Neutrophil (primary cell): ENCODE results near the gene IRF4.

Source experiments
- H3K27ac ChIP-seq: fragments of 200-600 bp; sonication (generic); 2 replicates; pipeline ENCODE4 v1.5.1; 2016; ENCODE audit warnings: mild to moderate bottlenecking, moderate library complexity
- H3K27me3 ChIP-seq: fragments of 200-600 bp; sonication (generic); 2 replicates; pipeline ENCODE4 v1.6.0; 2016; ENCODE audit warnings: mild to moderate bottlenecking
- H3K36me3 ChIP-seq: fragments of 200-600 bp; sonication (generic); 2 replicates; pipeline ENCODE4 v1.5.1; 2017
- H3K4me1 ChIP-seq, 2 experiments: fragments of 200-600 bp in 1 of 2; sonication (generic) in 1 of 2; 1 replicate in 1 of 2; 2 replicates in 1 of 2; pipeline versions ENCODE4 v1.5.1 to v1.6.1; 2013 to 2016; ENCODE audit warnings: low read depth in 1 of 2, low read length in 1 of 2, mild to moderate bottlenecking in 1 of 2, moderate library complexity in 1 of 2; ENCODE audit not compliant: control insufficient read depth in 1 of 2, insufficient read depth in 1 of 2
- H3K4me3 ChIP-seq, 2 experiments: fragments of 200-600 bp in 1 of 2; sonication (generic) in 1 of 2; 1 replicate in 1 of 2; 2 replicates in 1 of 2; pipeline ENCODE4 v1.5.1; 2013 to 2016; ENCODE audit warnings: low read depth in 1 of 2, low read length in 1 of 2, mild to moderate bottlenecking in 1 of 2, moderate library complexity in 1 of 2
- H3K9me3 ChIP-seq: fragments of 200-600 bp; sonication (generic); 2 replicates; pipeline ENCODE4 v1.5.1; 2016
- CTCF ChIP-seq: fragments of 200-600 bp; sonication (generic); IDR thresholded peaks from 2 replicates; pipeline ENCODE4 v1.5.1; 2016; ENCODE audit warnings: antibody characterized with exemption

The IRF4 gene

GRCh38 chr6:438634-439170, 47.1 kb downstream of the IRF4 start:
- H3K4me3 ChIP-seq = no peak overlapping the region
- H3K27me3 ChIP-seq = no peaks in the 10 kb centered on the region
- TF ChIP-seq CTCF = no peak
- no peaks in the 10 kb centered on the region for H3K4me1 ChIP-seq
- no peaks in the 10 kb centered on the region for H3K9me3 ChIP-seq
- no peaks in the 10 kb centered on the region for H3K36me3 ChIP-seq
- H3K27ac ChIP-seq = no peak overlapping the region

GRCh38 chr6:439641-440167, 48.2 kb downstream of the IRF4 start:
- Histone ChIP-seq H3K4me1 (no peaks in the 10 kb centered on the region), H3K27me3 (peaks cover 3% of the 10 kb centered on the region), H3K36me3 (no peaks in the 10 kb centered on the region), H3K9me3 (no peaks in the 10 kb centered on the region), H3K27ac (no peak overlapping the region), H3K4me3 (no peak overlapping the region)
- no peak for TF ChIP-seq CTCF

GRCh38 chr6:441126-441920, 49.8 kb downstream of the IRF4 start:
- H3K27ac ChIP-seq = no peak overlapping the region
- no peak for TF ChIP-seq CTCF
- peaks cover 14% of the 10 kb centered on the region for H3K27me3 ChIP-seq
- no peaks in the 10 kb centered on the region for H3K4me1 ChIP-seq
- no peaks in the 10 kb centered on the region for H3K9me3 ChIP-seq
- H3K36me3 ChIP-seq = no peaks in the 10 kb centered on the region
- no peak overlapping the region for H3K4me3 ChIP-seq

- Histone ChIP-seq H3K4me1 (no peaks in the 10 kb centered on the region), H3K27ac (no peak overlapping the region)
- no peak for TF ChIP-seq CTCF
Measured at GRCh38 chr6:443621-444159, 52.1 kb downstream of the IRF4 start.

GRCh38 chr6:444653-445275, 53.2 kb downstream of the IRF4 start:
- Histone ChIP-seq H3K27ac (no peak overlapping the region), H3K9me3 (no peaks in the 10 kb centered on the region), H3K27me3 (peaks cover 14% of the 10 kb centered on the region), H3K4me3 (no peak overlapping the region), H3K4me1 (no peaks in the 10 kb centered on the region), H3K36me3 (no peaks in the 10 kb centered on the region)
- no peak for TF ChIP-seq CTCF

More at GRCh38 chr6:443621-444159, 52.1 kb downstream of the IRF4 start:
- H3K36me3 ChIP-seq = no peaks in the 10 kb centered on the region
- H3K4me3 ChIP-seq = no peak overlapping the region
- peaks cover 14% of the 10 kb centered on the region for H3K27me3 ChIP-seq
- H3K9me3 ChIP-seq = no peaks in the 10 kb centered on the region
